ENCODE measurements around the gene FAM169A. TPM values are rescaled to one million over a fixed set of nuclear protein-coding genes. Genes with fewer than 3 reads are reported as not detected.
"Not testable (repeated sequence)": the region's sequence is repeated elsewhere in the genome, so short reads cannot be mapped to it uniquely, and the experiment has no call there.

Gene FAM169A
- total RNA-seq, 1 donor from 2014 or later = 6.3 TPM

- Histone ChIP-seq H3K27ac (replicated peaks) (no peak overlapping the region), H3K4me3 (no peak overlapping the region), H3K9me3 (replicated peaks) (no peaks in the 10 kb centered on the region), H3K4me1 (no peaks in the 10 kb centered on the region), H3K27me3 (ENCODE audit: low read depth) (peaks cover under 1% of the 10 kb centered on the region), H3K36me3 (no peaks in the 10 kb centered on the region)
- intact Hi-C loops (cut with micrococcal nuclease) = no loop called here
- TF ChIP-seq, protein P1, sequence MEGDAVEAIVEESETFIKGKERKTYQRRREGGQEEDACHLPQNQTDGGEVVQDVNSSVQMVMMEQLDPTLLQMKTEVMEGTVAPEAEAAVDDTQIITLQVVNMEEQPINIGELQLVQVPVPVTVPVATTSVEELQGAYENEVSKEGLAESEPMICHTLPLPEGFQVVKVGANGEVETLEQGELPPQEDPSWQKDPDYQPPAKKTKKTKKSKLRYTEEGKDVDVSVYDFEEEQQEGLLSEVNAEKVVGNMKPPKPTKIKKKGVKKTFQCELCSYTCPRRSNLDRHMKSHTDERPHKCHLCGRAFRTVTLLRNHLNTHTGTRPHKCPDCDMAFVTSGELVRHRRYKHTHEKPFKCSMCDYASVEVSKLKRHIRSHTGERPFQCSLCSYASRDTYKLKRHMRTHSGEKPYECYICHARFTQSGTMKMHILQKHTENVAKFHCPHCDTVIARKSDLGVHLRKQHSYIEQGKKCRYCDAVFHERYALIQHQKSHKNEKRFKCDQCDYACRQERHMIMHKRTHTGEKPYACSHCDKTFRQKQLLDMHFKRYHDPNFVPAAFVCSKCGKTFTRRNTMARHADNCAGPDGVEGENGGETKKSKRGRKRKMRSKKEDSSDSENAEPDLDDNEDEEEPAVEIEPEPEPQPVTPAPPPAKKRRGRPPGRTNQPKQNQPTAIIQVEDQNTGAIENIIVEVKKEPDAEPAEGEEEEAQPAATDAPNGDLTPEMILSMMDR (IDR thresholded peaks at IDR 0.05; ENCODE audit: borderline replicate concordance) = no peak
- DNase-seq = no peak
Observed at GRCh38 chr5:74810915-74811314, 55.3 kb downstream of the FAM169A start.

DNA sequence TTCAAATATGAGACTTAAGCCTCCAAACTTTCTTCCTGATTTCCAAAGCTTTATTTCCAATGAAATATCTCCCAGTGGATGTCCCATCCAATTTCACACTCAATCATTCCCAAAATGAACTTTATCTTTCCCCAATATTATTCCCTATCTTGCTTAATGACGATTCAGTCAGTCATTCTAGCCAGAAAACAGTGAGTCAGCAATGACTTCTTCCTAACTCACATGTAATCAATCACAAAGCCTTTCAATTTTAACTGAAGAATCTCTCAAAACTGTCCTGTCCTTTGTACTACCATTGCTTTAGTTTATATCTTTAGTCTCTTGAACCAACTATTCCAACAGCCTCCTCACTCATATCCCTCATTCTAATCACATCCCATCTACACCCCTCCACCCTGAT, 64.2 kb downstream of the FAM169A start:
- H3K4me3 ChIP-seq = no peak overlapping the region
- peaks cover 7% of the 10 kb centered on the region for H3K27me3 ChIP-seq (ENCODE audit: low read depth)
- no peak overlapping the region for H3K27ac ChIP-seq (replicated peaks)
- no peaks in the 10 kb centered on the region for H3K36me3 ChIP-seq
- intact Hi-C loops (cut with micrococcal nuclease) = no loop called here
- no peaks in the 10 kb centered on the region for H3K9me3 ChIP-seq (replicated peaks)
- H3K4me1 ChIP-seq = no peaks in the 10 kb centered on the region
- no peak for DNase-seq
- TF ChIP-seq, protein P1 (IDR thresholded peaks at IDR 0.05; ENCODE audit: borderline replicate concordance) = no peak

DNA sequence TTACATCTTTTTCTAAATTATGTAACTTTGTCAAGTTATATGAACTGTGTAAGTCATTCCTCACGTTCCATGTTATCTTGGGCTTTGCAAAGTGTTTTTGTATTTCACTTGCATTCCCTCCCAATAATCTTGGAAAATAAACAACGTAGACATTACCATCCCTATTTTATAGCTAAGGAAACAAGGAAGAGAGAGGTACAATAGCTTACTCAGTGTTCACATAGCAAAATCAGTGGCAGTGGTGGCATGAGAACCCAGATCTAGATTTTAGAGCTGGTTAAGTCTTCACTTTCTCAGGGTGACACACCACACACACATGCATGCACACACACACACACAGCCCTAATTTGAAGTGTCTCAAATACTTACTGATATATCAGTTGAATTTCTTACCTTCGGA, 65.0 kb downstream of the FAM169A start:
- no peak overlapping the region for H3K4me3 ChIP-seq
- intact Hi-C loops (cut with micrococcal nuclease) = no loop called here
- TF ChIP-seq, protein P1 (IDR thresholded peaks at IDR 0.05; ENCODE audit: borderline replicate concordance) = no peak
- no peak overlapping the region for H3K27ac ChIP-seq (replicated peaks)
- H3K4me1 ChIP-seq = no peaks in the 10 kb centered on the region
- peaks cover 7% of the 10 kb centered on the region for H3K27me3 ChIP-seq (ENCODE audit: low read depth)
- H3K36me3 ChIP-seq = no peaks in the 10 kb centered on the region
- no peaks in the 10 kb centered on the region for H3K9me3 ChIP-seq (replicated peaks)
- DNase-seq = no peak

DNA sequence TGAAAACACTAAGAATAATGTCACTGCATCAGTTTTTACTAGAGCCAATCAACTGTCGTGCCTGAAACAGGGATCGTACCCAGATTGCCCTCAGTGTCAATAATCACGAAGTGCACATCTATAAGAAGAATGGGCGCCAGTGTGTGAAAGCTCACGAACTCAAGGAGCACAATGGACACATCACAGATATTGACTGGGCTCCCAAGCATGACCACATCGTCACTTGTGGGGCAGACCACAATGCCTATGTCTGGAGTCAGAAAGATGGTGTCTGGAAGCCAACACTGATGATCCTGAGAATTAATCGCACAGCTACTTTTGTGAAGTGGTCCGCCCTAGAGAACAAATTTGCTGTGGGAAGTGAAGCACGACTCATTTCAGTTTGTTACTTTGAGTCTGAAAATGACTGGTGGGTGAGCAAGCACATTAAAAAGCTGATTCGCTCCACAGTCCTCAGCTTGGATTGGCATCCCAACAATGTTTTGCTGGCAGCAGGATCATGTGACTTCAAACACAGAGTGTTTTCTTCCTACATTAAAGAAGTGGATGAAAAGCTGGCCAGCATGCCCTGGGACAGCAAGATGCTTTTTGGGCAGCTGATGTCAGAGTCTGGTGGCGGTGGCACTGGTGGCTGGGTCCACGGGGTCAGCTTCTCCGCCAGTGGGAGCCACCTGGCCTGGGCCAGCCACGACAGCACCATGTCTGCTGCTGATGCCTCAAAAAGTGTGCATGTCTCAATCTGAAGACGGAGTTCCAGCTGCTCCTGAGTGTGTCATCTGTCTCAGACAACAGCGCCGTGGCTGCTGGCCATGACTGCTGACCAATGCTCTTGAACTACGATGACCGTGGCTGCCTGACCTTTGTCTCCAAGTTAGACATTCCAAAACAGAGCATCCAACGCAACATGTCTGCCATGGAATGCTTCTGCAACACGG, 66.9 kb downstream of the FAM169A start:
- Histone ChIP-seq H3K4me1 (no peaks in the 10 kb centered on the region), H3K36me3 (no peaks in the 10 kb centered on the region), H3K4me3 (no peak overlapping the region), H3K27me3 (ENCODE audit: low read depth) (no peaks in the 10 kb centered on the region), H3K9me3 (replicated peaks) (no peaks in the 10 kb centered on the region), H3K27ac (replicated peaks) (no peak overlapping the region)
- DNase-seq = no peak
- intact Hi-C loops (cut with micrococcal nuclease) = no loop called here
- TF ChIP-seq, protein P1 (IDR thresholded peaks at IDR 0.05; ENCODE audit: borderline replicate concordance) = no peak

- intact Hi-C loops (cut with micrococcal nuclease); DNase-seq; H3K4me1 ChIP-seq; H3K27ac ChIP-seq (replicated peaks); H3K36me3 ChIP-seq; H3K9me3 ChIP-seq (replicated peaks); H3K27me3 ChIP-seq (ENCODE audit: low read depth); H3K4me3 ChIP-seq: not testable (repeated sequence)
Observed at GRCh38 chr5:74791669-74792068, 74.5 kb downstream of the FAM169A start.

GRCh38 chr5:74787424-74787823, 78.8 kb downstream of the FAM169A start:
- Histone ChIP-seq H3K27me3 (ENCODE audit: low read depth) (no peaks in the 10 kb centered on the region), H3K4me3 (no peak overlapping the region), H3K36me3 (no peaks in the 10 kb centered on the region), H3K4me1 (no peaks in the 10 kb centered on the region), H3K27ac (replicated peaks) (no peak overlapping the region), H3K9me3 (replicated peaks) (no peaks in the 10 kb centered on the region)
- TF ChIP-seq, protein P1 (IDR thresholded peaks at IDR 0.05; ENCODE audit: borderline replicate concordance) = no peak
- no peak for DNase-seq
- intact Hi-C loops (cut with micrococcal nuclease) = no loop called here

Measured in left ventricle myocardium inferior (tissue), 1 donor.